Neural progenitor cell (in vitro differentiated cells): ENCODE data around the gene ZMPSTE24. TPM values are rescaled to one million over a fixed set of nuclear protein-coding genes. Genes with fewer than 3 reads are reported as not detected.

Experiments used
- DNase-seq: peaks from one replicate; pipeline ENCODE4 v3.0.0-alpha.2; 2016; ENCODE audit warnings: low spot score
- H2AFZ ChIP-seq: fragments of 200-600 bp; sonication (generic); replicated peaks from 2 replicates; pipeline ENCODE4 v1.6.1; 2016; ENCODE audit warnings: antibody characterized with exemption
- H3F3A ChIP-seq: fragments of 200-600 bp; sonication (generic); 2 replicates; pipeline ENCODE4 v1.6.1; 2016; ENCODE audit warnings: antibody characterized with exemption, low read depth
- H3K27ac ChIP-seq: fragments of 200-600 bp; sonication (generic); 2 replicates; pipeline ENCODE4 v1.5.1; 2016; ENCODE audit warnings: mild to moderate bottlenecking
- H3K27me3 ChIP-seq: fragments of 200-600 bp; sonication (generic); 2 replicates; pipeline ENCODE4 v1.6.1; 2016; ENCODE audit warnings: mild to moderate bottlenecking, moderate library complexity
- H3K36me3 ChIP-seq: fragments of 200-600 bp; sonication (generic); 2 replicates; pipeline ENCODE4 v1.5.1; 2016
- H3K4me1 ChIP-seq: fragments of 200-600 bp; sonication (generic); 2 replicates; pipeline ENCODE4 v1.6.1; 2016; ENCODE audit warnings: mixed run types
- H3K4me2 ChIP-seq: fragments of 200-600 bp; sonication (generic); 2 replicates; pipeline ENCODE4 v1.6.1; 2016
- H3K4me3 ChIP-seq: fragments of 200-600 bp; sonication (generic); 2 replicates; pipeline ENCODE4 v1.5.1; 2016
- H3K79me2 ChIP-seq: fragments of 200-600 bp; sonication (generic); 2 replicates; pipeline ENCODE4 v1.6.1; 2016; ENCODE audit warnings: low read depth
- H3K9ac ChIP-seq: fragments of 200-600 bp; sonication (generic); 2 replicates; pipeline ENCODE4 v1.6.1; 2016
- H3K9me3 ChIP-seq: fragments of 200-600 bp; sonication (generic); 2 replicates; pipeline ENCODE4 v1.5.1; 2016; ENCODE audit warnings: low read depth
- H4K20me1 ChIP-seq: fragments of 200-600 bp; sonication (generic); 2 replicates; pipeline ENCODE4 v1.6.1; 2016; ENCODE audit warnings: low read depth
- H3K27ac Mint-ChIP-seq: 3 replicates; pipeline ENCODE4 v1.8.0; 2021; ENCODE audit warnings: mixed read lengths
- H3K27me3 Mint-ChIP-seq: 2 replicates; pipeline ENCODE4 v1.8.0; 2022; ENCODE audit warnings: low read depth, mild to moderate bottlenecking, inconsistent platforms, moderate library complexity, mixed read lengths; ENCODE audit not compliant: insufficient read depth
- H3K36me3 Mint-ChIP-seq: 3 replicates; pipeline ENCODE4 v1.8.0; 2021; ENCODE audit warnings: mixed read lengths
- H3K4me1 Mint-ChIP-seq: 3 replicates; pipeline ENCODE4 v1.8.0; 2021; ENCODE audit warnings: mixed read lengths
- H3K4me3 Mint-ChIP-seq: 3 replicates; pipeline ENCODE4 v1.8.0; 2021; ENCODE audit warnings: mild to moderate bottlenecking, moderate library complexity, mixed read lengths
- H3K9me3 Mint-ChIP-seq: 3 replicates; pipeline ENCODE4 v1.8.0; 2020; ENCODE audit warnings: mixed read lengths
- CTCF ChIP-seq: fragments of 200-600 bp; sonication (generic); IDR thresholded peaks from 2 replicates; pipeline ENCODE4 v1.5.1; 2017; ENCODE audit warnings: antibody characterized with exemption, mild to moderate bottlenecking
- EZH2 ChIP-seq: fragments of 200-600 bp; sonication (generic); IDR thresholded peaks from 2 replicates; pipeline ENCODE4 v1.6.1; 2017; ENCODE audit warnings: antibody characterized with exemption, mild to moderate bottlenecking, moderate library complexity
- EZH2phosphoT487 ChIP-seq: fragments of 200-600 bp; sonication (generic); IDR thresholded peaks from 2 replicates; pipeline ENCODE4 v1.6.1; 2017; ENCODE audit warnings: antibody characterized with exemption
- total RNA-seq: library from RNA; depleted of rRNA; stranded (reverse); fragments of >200 nt; gene quantifications from 2 replicates; pipeline ENCODE4 v1.2.3, GENCODE V29; 2015; ENCODE audit warnings: low replicate concordance

Gene ZMPSTE24
- total RNA-seq, 1 donor from 2014 or later, result 38.0 TPM

- no peak overlapping the region for H3K27ac Mint-ChIP-seq
- H3K4me3 Mint-ChIP-seq, result no peak overlapping the region
- no peak for TF ChIP-seq EZH2phosphoT487
- TF ChIP-seq CTCF, result no peak
- TF ChIP-seq EZH2, result no peak
- Histone ChIP-seq H3K36me3 (peaks cover 6% of the 10 kb centered on the region), H2AFZ (no peak overlapping the region), H3K9ac (no peak overlapping the region), H4K20me1 (peaks cover 1% of the 10 kb centered on the region), H3K79me2 (no peaks in the 10 kb centered on the region), H3K4me2 (no peak overlapping the region), H3K9me3 (no peaks in the 10 kb centered on the region), H3K4me3 (no peak overlapping the region), H3F3A (no peaks in the 10 kb centered on the region), H3K27ac (no peak overlapping the region), H3K27me3 (no peaks in the 10 kb centered on the region), H3K4me1 (no peaks in the 10 kb centered on the region)
- H3K36me3 Mint-ChIP-seq, result peaks cover 21% of the 10 kb centered on the region
- H3K4me1 Mint-ChIP-seq, result no peaks in the 10 kb centered on the region
- DNase-seq, result no peak
- H3K27me3 Mint-ChIP-seq, result no peaks in the 10 kb centered on the region
- no peaks in the 10 kb centered on the region for H3K9me3 Mint-ChIP-seq
Measured at GRCh38 chr1:40273547-40274166, 15.6 kb downstream of the ZMPSTE24 start.

GRCh38 chr1:40274331-40274730 is 16.3 kb downstream of the ZMPSTE24 start:
- Mint-ChIP-seq H3K4me3 (no peak overlapping the region), H3K36me3 (peaks cover 22% of the 10 kb centered on the region), H3K27me3 (no peaks in the 10 kb centered on the region), H3K9me3 (no peaks in the 10 kb centered on the region), H3K27ac (no peak overlapping the region), H3K4me1 (no peaks in the 10 kb centered on the region)
- Histone ChIP-seq H3K27me3 (no peaks in the 10 kb centered on the region), H3K4me1 (no peaks in the 10 kb centered on the region), H3F3A (no peaks in the 10 kb centered on the region), H3K9me3 (no peaks in the 10 kb centered on the region), H3K9ac (no peak overlapping the region), H3K27ac (no peak overlapping the region), H3K36me3 (peaks cover 12% of the 10 kb centered on the region), H4K20me1 (peaks cover 6% of the 10 kb centered on the region), H3K4me2 (no peak overlapping the region), H3K79me2 (no peaks in the 10 kb centered on the region), H2AFZ (no peak overlapping the region), H3K4me3 (no peak overlapping the region)
- TF ChIP-seq EZH2 (no peak), CTCF (no peak), EZH2phosphoT487 (no peak)
- DNase-seq, result no peak

- H3K9me3 Mint-ChIP-seq, result no peaks in the 10 kb centered on the region
- H3K9me3 ChIP-seq, result no peaks in the 10 kb centered on the region
- H3K27me3 ChIP-seq, result no peaks in the 10 kb centered on the region
- H2AFZ ChIP-seq, result no peak overlapping the region
- TF ChIP-seq EZH2phosphoT487, result no peak
- TF ChIP-seq EZH2, result no peak
- TF ChIP-seq CTCF, result no peak
- no peaks in the 10 kb centered on the region for H3K4me1 Mint-ChIP-seq
- H3K4me1 ChIP-seq, result no peaks in the 10 kb centered on the region
- H3K27ac Mint-ChIP-seq, result no peak overlapping the region
- no peak overlapping the region for H3K4me3 Mint-ChIP-seq
- H4K20me1 ChIP-seq, result peaks cover 6% of the 10 kb centered on the region
- no peaks in the 10 kb centered on the region for H3K27me3 Mint-ChIP-seq
- H3K27ac ChIP-seq, result no peak overlapping the region
- H3K4me3 ChIP-seq, result no peak overlapping the region
- H3K79me2 ChIP-seq, result no peaks in the 10 kb centered on the region
- H3K4me2 ChIP-seq, result no peak overlapping the region
- no peaks in the 10 kb centered on the region for H3F3A ChIP-seq
- H3K36me3 ChIP-seq, result peaks cover 21% of the 10 kb centered on the region
- peaks cover 19% of the 10 kb centered on the region for H3K36me3 Mint-ChIP-seq
- H3K9ac ChIP-seq, result no peak overlapping the region
- no peak for DNase-seq
Measured at GRCh38 chr1:40276122-40276521, 18.1 kb downstream of the ZMPSTE24 start.
